T-helper 1 cell treated with Interleukin-12 subunit alpha and Interleukin-12 subunit beta and Interleukin-4 antibody, amounts not matched to agents 30 μg/mL and 1 μg/mL, for 36 hours (primary cell): ENCODE results near the gene RET.

Experiments used
- H3K27ac Mint-ChIP-seq: one replicate; pipeline ENCODE4 v1.8.0; 2021; ENCODE audit warnings: mild to moderate bottlenecking, mixed read lengths
- H3K27me3 Mint-ChIP-seq: one replicate; pipeline ENCODE4 v1.8.0; 2021; ENCODE audit warnings: low read depth, mixed read lengths
- H3K36me3 Mint-ChIP-seq: one replicate; pipeline ENCODE4 v1.8.0; 2021; ENCODE audit warnings: low read depth, mixed read lengths
- H3K4me1 Mint-ChIP-seq: one replicate; pipeline ENCODE4 v1.8.0; 2021; ENCODE audit warnings: low read depth, mixed read lengths
- H3K4me3 Mint-ChIP-seq: one replicate; pipeline ENCODE4 v1.8.0; 2021; ENCODE audit warnings: mild to moderate bottlenecking, moderate library complexity, mixed read lengths
- H3K9me3 Mint-ChIP-seq: one replicate; pipeline ENCODE4 v1.8.0; 2021; ENCODE audit warnings: mixed read lengths

RET gene

GRCh38 chr10:43053825-43054224, 23.0 kb upstream of the RET start:
- Mint-ChIP-seq H3K27me3 (peaks cover 14% of the 10 kb centered on the region), H3K4me1 (no peaks in the 10 kb centered on the region), H3K9me3 (no peaks in the 10 kb centered on the region), H3K36me3 (no peaks in the 10 kb centered on the region), H3K4me3 (no peak overlapping the region), H3K27ac (no peak overlapping the region)

GRCh38 chr10:43054593-43054992, 22.3 kb upstream of the RET start:
- Mint-ChIP-seq H3K27me3 (peaks cover 14% of the 10 kb centered on the region), H3K36me3 (no peaks in the 10 kb centered on the region), H3K9me3 (no peaks in the 10 kb centered on the region), H3K4me1 (no peaks in the 10 kb centered on the region), H3K27ac (no peak overlapping the region), H3K4me3 (no peak overlapping the region)

- Mint-ChIP-seq H3K9me3 (no peaks in the 10 kb centered on the region), H3K36me3 (no peaks in the 10 kb centered on the region), H3K27ac (no peak overlapping the region), H3K4me3 (no peak overlapping the region), H3K27me3 (peaks cover 10% of the 10 kb centered on the region), H3K4me1 (no peaks in the 10 kb centered on the region)
Observed at GRCh38 chr10:43055217-43055616, 21.7 kb upstream of the RET start.

- no peaks in the 10 kb centered on the region for H3K36me3 Mint-ChIP-seq
- no peak overlapping the region for H3K27ac Mint-ChIP-seq
- no peaks in the 10 kb centered on the region for H3K4me1 Mint-ChIP-seq
- no peaks in the 10 kb centered on the region for H3K9me3 Mint-ChIP-seq
- H3K4me3 Mint-ChIP-seq, result no peak overlapping the region
- H3K27me3 Mint-ChIP-seq, result peaks cover 4% of the 10 kb centered on the region
Observed at GRCh38 chr10:43055991-43056567, 20.8 kb upstream of the RET start.

GRCh38 chr10:43056568-43057011, 20.3 kb upstream of the RET start:
- Mint-ChIP-seq H3K27ac (no peak overlapping the region), H3K27me3 (peaks cover 4% of the 10 kb centered on the region), H3K9me3 (no peaks in the 10 kb centered on the region), H3K4me1 (no peaks in the 10 kb centered on the region), H3K36me3 (no peaks in the 10 kb centered on the region), H3K4me3 (no peak overlapping the region)

- no peaks in the 10 kb centered on the region for H3K4me1 Mint-ChIP-seq
- no peaks in the 10 kb centered on the region for H3K9me3 Mint-ChIP-seq
- peaks cover 4% of the 10 kb centered on the region for H3K27me3 Mint-ChIP-seq
Observed at GRCh38 chr10:43057231-43057711, 19.6 kb upstream of the RET start.

GRCh38 chr10:43057831-43058340, 19.0 kb upstream of the RET start:
- Mint-ChIP-seq H3K9me3 (no peaks in the 10 kb centered on the region), H3K27me3 (peaks cover under 1% of the 10 kb centered on the region), H3K4me1 (no peaks in the 10 kb centered on the region), H3K4me3 (no peak overlapping the region), H3K36me3 (no peaks in the 10 kb centered on the region), H3K27ac (no peak overlapping the region)

More at GRCh38 chr10:43057231-43057711, 19.6 kb upstream of the RET start:
- Mint-ChIP-seq H3K27ac (no peak overlapping the region), H3K36me3 (no peaks in the 10 kb centered on the region), H3K4me3 (no peak overlapping the region)

GRCh38 chr10:43058716-43059335, 18.0 kb upstream of the RET start:
- no peaks in the 10 kb centered on the region for H3K9me3 Mint-ChIP-seq
- H3K4me1 Mint-ChIP-seq, result no peaks in the 10 kb centered on the region
- no peak overlapping the region for H3K4me3 Mint-ChIP-seq
- no peak overlapping the region for H3K27ac Mint-ChIP-seq
- H3K36me3 Mint-ChIP-seq, result no peaks in the 10 kb centered on the region
- no peaks in the 10 kb centered on the region for H3K27me3 Mint-ChIP-seq

GRCh38 chr10:43059336-43059720, 17.5 kb upstream of the RET start:
- Mint-ChIP-seq H3K4me3 (no peak overlapping the region), H3K27me3 (no peaks in the 10 kb centered on the region), H3K4me1 (no peaks in the 10 kb centered on the region), H3K36me3 (no peaks in the 10 kb centered on the region), H3K27ac (no peak overlapping the region), H3K9me3 (no peaks in the 10 kb centered on the region)

GRCh38 chr10:43059828-43060227, 17.0 kb upstream of the RET start:
- Mint-ChIP-seq H3K4me3 (no peak overlapping the region), H3K27ac (no peak overlapping the region), H3K4me1 (no peaks in the 10 kb centered on the region), H3K9me3 (no peaks in the 10 kb centered on the region), H3K27me3 (no peaks in the 10 kb centered on the region), H3K36me3 (no peaks in the 10 kb centered on the region)

- H3K27me3 Mint-ChIP-seq, result no peaks in the 10 kb centered on the region
- no peak overlapping the region for H3K27ac Mint-ChIP-seq
- H3K4me1 Mint-ChIP-seq, result no peaks in the 10 kb centered on the region
- no peak overlapping the region for H3K4me3 Mint-ChIP-seq
- no peaks in the 10 kb centered on the region for H3K36me3 Mint-ChIP-seq
- no peaks in the 10 kb centered on the region for H3K9me3 Mint-ChIP-seq
Observed at GRCh38 chr10:43060291-43060690, 16.6 kb upstream of the RET start.

GRCh38 chr10:43061331-43061730, 15.5 kb upstream of the RET start:
- Mint-ChIP-seq H3K9me3 (no peaks in the 10 kb centered on the region), H3K27ac (no peak overlapping the region), H3K27me3 (no peaks in the 10 kb centered on the region), H3K4me1 (no peaks in the 10 kb centered on the region), H3K4me3 (no peak overlapping the region), H3K36me3 (no peaks in the 10 kb centered on the region)

GRCh38 chr10:43061760-43062159, 15.1 kb upstream of the RET start:
- Mint-ChIP-seq H3K9me3 (no peaks in the 10 kb centered on the region), H3K4me1 (no peaks in the 10 kb centered on the region), H3K4me3 (no peak overlapping the region), H3K27ac (no peak overlapping the region), H3K36me3 (no peaks in the 10 kb centered on the region), H3K27me3 (no peaks in the 10 kb centered on the region)

- H3K27ac Mint-ChIP-seq, result no peak overlapping the region
- no peaks in the 10 kb centered on the region for H3K9me3 Mint-ChIP-seq
- no peaks in the 10 kb centered on the region for H3K36me3 Mint-ChIP-seq
- H3K4me1 Mint-ChIP-seq, result no peaks in the 10 kb centered on the region
- no peak overlapping the region for H3K4me3 Mint-ChIP-seq
- H3K27me3 Mint-ChIP-seq, result no peaks in the 10 kb centered on the region
Observed at GRCh38 chr10:43062402-43063160, 14.3 kb upstream of the RET start.
